ENCODE data around the gene FBXO30. TPM values are rescaled to one million over a fixed set of nuclear protein-coding genes. Genes with fewer than 3 reads are reported as not detected.

Gene FBXO30
- total and polyA plus RNA-seq, 9 of the 15 experiments (the other 6 are each of a cell fraction or from before 2014, with no cell fraction given) = 3.6 to 12.8 (median 7.1) TPM

DNA sequence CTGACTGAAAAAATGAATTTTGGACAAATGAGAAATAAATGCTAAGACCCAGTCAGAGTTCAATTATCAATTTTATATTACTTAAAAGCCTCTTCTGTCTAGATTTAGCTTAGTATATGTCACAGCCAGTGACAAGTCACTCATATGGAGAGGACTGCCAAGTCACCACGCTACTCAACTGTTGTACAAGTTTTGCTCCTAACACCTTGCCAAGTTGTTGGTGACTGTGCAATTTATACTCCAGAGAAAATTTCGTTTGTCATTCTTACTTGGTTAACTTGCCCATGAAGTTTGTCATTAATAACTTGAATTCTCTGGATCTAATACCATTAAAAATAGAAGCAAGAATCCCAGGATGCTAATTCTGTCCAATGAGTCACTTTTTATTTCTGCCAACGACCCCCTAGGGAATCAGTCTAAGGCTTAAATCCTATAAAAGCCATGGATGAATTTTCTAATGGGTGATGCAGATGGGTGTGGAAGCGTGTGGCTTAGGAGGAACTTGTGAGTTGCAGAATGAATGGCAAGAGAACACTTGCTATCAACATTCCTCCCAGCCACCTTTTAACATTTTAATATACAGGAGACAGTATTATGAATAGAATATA lies 30.4 kb upstream of the FBXO30 start:
- H3K79me2 ChIP-seq (ENCODE audit: control insufficient read depth, insufficient read depth, low read length) = no peaks in the 10 kb centered on the region
- intact Hi-C loops (cut with micrococcal nuclease) = no loop called here
- H3K27ac ChIP-seq (ENCODE audit: extremely low read depth, low read depth, low read length) = peak overlapping the region; percentile 24; the same call in 1 of the 3 replicates
- no peak overlapping the region for H3K4me3 ChIP-seq
- CTCF ChIA-PET (ENCODE audit: low intra/inter-chr PET ratio) = no interaction called here
- no peaks in the 10 kb centered on the region for H3K9me1 ChIP-seq (ENCODE audit: control insufficient read depth, insufficient read depth, low read length)
- H3K9me3 ChIP-seq (replicated peaks; ENCODE audit: control insufficient read depth, insufficient read depth, low read depth, low read length) = no peaks in the 10 kb centered on the region
- in situ Hi-C loops (cut with MboI) = no loop called here
- no peak overlapping the region for H3K4me2 ChIP-seq (ENCODE audit: insufficient read depth, low read length)
- no peak overlapping the region; the same call in 1 of the 2 replicates for H2AFZ ChIP-seq (ENCODE audit: low read depth, low read length)
- H3K9ac ChIP-seq (ENCODE audit: insufficient read depth in 1 of 2, low read depth in 2 of 2, low read length in 2 of 2) = no peak overlapping the region
- H4K20me1 ChIP-seq (replicated peaks; ENCODE audit: control insufficient read depth, insufficient read depth, low read length) = no peaks in the 10 kb centered on the region
- ATAC-seq = peak; percentile 68; the same call in 2 of the 3 replicates
- DNase-seq (ENCODE audit: extremely low read depth in 1 of 4, low spot score in 3 of 4) = peak in 1 of 4 experiments; percentile 14
- H3K4me1 ChIP-seq (replicated peaks in 1 of 2; ENCODE audit: control insufficient read depth in 2 of 2, insufficient read depth in 2 of 2, low read length in 2 of 2) = no peaks in the 10 kb centered on the region
- WGBS (ENCODE audit: insufficient coverage, low coverage, missing lambda C conversion rate) = 12% methylated on average over 4 of the region's 4 CpGs
- no peak for FAIRE-seq
- no peaks in the 10 kb centered on the region for H3K36me3 ChIP-seq (ENCODE audit: control insufficient read depth, insufficient read depth, low read length)
- no TSS peak for BruUV-seq (replicated peaks)
- no peaks in the 10 kb centered on the region for H3K27me3 ChIP-seq (ENCODE audit: control insufficient read depth in 2 of 2, insufficient read depth in 2 of 2, low read length in 2 of 2)
- POLR2A ChIA-PET = no interaction called here
- TF ChIP-seq, protein P1, sequence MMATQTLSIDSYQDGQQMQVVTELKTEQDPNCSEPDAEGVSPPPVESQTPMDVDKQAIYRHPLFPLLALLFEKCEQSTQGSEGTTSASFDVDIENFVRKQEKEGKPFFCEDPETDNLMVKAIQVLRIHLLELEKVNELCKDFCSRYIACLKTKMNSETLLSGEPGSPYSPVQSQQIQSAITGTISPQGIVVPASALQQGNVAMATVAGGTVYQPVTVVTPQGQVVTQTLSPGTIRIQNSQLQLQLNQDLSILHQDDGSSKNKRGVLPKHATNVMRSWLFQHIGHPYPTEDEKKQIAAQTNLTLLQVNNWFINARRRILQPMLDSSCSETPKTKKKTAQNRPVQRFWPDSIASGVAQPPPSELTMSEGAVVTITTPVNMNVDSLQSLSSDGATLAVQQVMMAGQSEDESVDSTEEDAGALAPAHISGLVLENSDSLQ (IDR thresholded peaks at IDR 0.05) = peak; percentile 49; the same call in 1 of the 2 replicates
- TF ChIP-seq ZNF316 (IDR thresholded peaks at IDR 0.05) (peak; percentile 94), DPF2 (IDR thresholded peaks at IDR 0.05) (0 out of 2 replicates have a peak, but pooled peaks have one; percentile 15), C11orf30 (IDR thresholded peaks at IDR 0.05; ENCODE audit: low read depth) (peak; percentile 80), MAFF (IDR thresholded peaks at IDR 0.05; ENCODE audit: low read length) (peak; percentile 49; the same call in 1 of the 2 replicates), ZNF431 (CRISPR knock-in tag; IDR thresholded peaks at IDR 0.05) (no peak), NFE2 (IDR thresholded peaks at IDR 0.05; ENCODE audit: low read depth) (peak; percentile 54; the same call in 1 of the 2 replicates), ZNF140 (CRISPR knock-in tag; IDR thresholded peaks at IDR 0.05) (no peak), RNF2 (IDR thresholded peaks at IDR 0.05) (no peak), MAFK (IDR thresholded peaks at IDR 0.05; ENCODE audit: low read length) (peak; percentile 68), BACH1 (tag; IDR thresholded peaks at IDR 0.05) (peak; percentile 50; the same call in 1 of the 2 replicates)
- TF ChIP-seq, protein P2, sequence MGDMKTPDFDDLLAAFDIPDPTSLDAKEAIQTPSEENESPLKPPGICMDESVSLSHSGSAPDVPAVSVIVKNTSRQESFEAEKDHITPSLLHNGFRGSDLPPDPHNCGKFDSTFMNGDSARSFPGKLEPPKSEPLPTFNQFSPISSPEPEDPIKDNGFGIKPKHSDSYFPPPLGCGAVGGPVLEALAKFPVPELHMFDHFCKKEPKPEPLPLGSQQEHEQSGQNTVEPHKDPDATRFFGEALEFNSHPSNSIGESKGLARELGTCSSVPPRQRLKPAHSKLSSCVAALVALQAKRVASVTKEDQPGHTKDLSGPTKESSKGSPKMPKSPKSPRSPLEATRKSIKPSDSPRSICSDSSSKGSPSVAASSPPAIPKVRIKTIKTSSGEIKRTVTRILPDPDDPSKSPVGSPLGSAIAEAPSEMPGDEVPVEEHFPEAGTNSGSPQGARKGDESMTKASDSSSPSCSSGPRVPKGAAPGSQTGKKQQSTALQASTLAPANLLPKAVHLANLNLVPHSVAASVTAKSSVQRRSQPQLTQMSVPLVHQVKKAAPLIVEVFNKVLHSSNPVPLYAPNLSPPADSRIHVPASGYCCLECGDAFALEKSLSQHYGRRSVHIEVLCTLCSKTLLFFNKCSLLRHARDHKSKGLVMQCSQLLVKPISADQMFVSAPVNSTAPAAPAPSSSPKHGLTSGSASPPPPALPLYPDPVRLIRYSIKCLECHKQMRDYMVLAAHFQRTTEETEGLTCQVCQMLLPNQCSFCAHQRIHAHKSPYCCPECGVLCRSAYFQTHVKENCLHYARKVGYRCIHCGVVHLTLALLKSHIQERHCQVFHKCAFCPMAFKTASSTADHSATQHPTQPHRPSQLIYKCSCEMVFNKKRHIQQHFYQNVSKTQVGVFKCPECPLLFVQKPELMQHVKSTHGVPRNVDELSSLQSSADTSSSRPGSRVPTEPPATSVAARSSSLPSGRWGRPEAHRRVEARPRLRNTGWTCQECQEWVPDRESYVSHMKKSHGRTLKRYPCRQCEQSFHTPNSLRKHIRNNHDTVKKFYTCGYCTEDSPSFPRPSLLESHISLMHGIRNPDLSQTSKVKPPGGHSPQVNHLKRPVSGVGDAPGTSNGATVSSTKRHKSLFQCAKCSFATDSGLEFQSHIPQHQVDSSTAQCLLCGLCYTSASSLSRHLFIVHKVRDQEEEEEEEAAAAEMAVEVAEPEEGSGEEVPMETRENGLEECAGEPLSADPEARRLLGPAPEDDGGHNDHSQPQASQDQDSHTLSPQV (IDR thresholded peaks at IDR 0.05) = 0 out of 2 replicates have a peak, but pooled peaks have one; percentile 23
- TF ChIP-seq, protein P3, sequence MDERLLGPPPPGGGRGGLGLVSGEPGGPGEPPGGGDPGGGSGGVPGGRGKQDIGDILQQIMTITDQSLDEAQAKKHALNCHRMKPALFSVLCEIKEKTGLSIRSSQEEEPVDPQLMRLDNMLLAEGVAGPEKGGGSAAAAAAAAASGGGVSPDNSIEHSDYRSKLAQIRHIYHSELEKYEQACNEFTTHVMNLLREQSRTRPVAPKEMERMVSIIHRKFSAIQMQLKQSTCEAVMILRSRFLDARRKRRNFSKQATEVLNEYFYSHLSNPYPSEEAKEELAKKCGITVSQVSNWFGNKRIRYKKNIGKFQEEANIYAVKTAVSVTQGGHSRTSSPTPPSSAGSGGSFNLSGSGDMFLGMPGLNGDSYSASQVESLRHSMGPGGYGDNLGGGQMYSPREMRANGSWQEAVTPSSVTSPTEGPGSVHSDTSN (CRISPR knock-in tag; IDR thresholded peaks at IDR 0.05; ENCODE audit: low read depth) = no peak
- TF ChIP-seq, protein P3 (tag; conservative IDR thresholded peaks at IDR 0.05; ENCODE audit: low read depth) = peak; percentile 43; the same call in 1 of the 2 replicates
- TF ChIP-seq, protein P4, sequence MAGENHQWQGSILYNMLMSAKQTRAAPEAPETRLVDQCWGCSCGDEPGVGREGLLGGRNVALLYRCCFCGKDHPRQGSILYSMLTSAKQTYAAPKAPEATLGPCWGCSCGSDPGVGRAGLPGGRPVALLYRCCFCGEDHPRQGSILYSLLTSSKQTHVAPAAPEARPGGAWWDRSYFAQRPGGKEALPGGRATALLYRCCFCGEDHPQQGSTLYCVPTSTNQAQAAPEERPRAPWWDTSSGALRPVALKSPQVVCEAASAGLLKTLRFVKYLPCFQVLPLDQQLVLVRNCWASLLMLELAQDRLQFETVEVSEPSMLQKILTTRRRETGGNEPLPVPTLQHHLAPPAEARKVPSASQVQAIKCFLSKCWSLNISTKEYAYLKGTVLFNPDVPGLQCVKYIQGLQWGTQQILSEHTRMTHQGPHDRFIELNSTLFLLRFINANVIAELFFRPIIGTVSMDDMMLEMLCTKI (IDR thresholded peaks at IDR 0.05; ENCODE audit: partially characterized antibody) = no peak

All from K562 (cell line).